Suprapubic skin (tissue), 4 donors: ENCODE measurements around the gene RLF. TPM values are rescaled to one million over a fixed set of nuclear protein-coding genes. Genes with fewer than 3 reads are reported as not detected.

Experiments used
- DNase-seq, 2 donors: peaks; one replicate each; pipeline ENCODE4 v3.0.0-alpha.2; 2019; ENCODE audit warnings: low spot score in 2 of 2
- H3K27ac ChIP-seq: fragments of 200-600 bp; sonication (generic); one replicate; pipeline ENCODE4 v1.5.1; 2019
- H3K27me3 ChIP-seq: fragments of 200-600 bp; sonication (generic); one replicate; pipeline ENCODE4 v1.5.1; 2019
- H3K36me3 ChIP-seq: fragments of 200-600 bp; sonication (generic); one replicate; pipeline ENCODE4 v1.5.1; 2019
- H3K4me1 ChIP-seq: fragments of 200-600 bp; sonication (generic); one replicate; pipeline ENCODE4 v1.5.1; 2019
- H3K4me3 ChIP-seq: fragments of 200-600 bp; sonication (generic); one replicate; pipeline ENCODE4 v1.5.1; 2019; ENCODE audit warnings: mild to moderate bottlenecking
- H3K9me3 ChIP-seq: fragments of 200-600 bp; sonication (generic); one replicate; pipeline ENCODE4 v1.5.1; 2019
- EP300 ChIP-seq: sonication (generic); formaldehyde crosslinking; IDR thresholded peaks from one replicate; pipeline ENCODE4 v1.6.1; 2017; ENCODE audit warnings: antibody characterized with exemption
- POLR2A ChIP-seq, 2 donors: fragments of 450-650 bp; IDR thresholded peaks; one replicate each; pipeline ENCODE4 v1.6.1; 2017; ENCODE audit warnings: antibody characterized with exemption in 2 of 2, mild to moderate bottlenecking in 2 of 2, moderate library complexity in 2 of 2
- POLR2AphosphoS5 ChIP-seq, 3 donors: sonication (generic); formaldehyde crosslinking; IDR thresholded peaks; one replicate each; pipeline ENCODE4 v1.6.1; 2017; ENCODE audit warnings: antibody characterized with exemption in 3 of 3
- WGBS: methylation state at CpG from one replicate; pipeline ENCODE4 v1.1.5; 2018; 5-methylcytosine and 5-hydroxymethylcytosine counted together
- total RNA-seq, 4 donors: library from RNA; depleted of rRNA; stranded (reverse); fragments of >200 nt; gene quantifications; one replicate each; pipeline ENCODE4 v1.1.0, GENCODE V29; 2016
- TF ChIP-seq, protein P1 (sequence below), 2 donors: fragments of 200-600 bp in 1 of 2; fragments of 450-650 bp in 1 of 2; sonication (generic) in 1 of 2; IDR thresholded peaks; one replicate each; pipeline ENCODE4 v1.5.1; 2016 to 2019; ENCODE audit warnings: antibody characterized with exemption in 2 of 2, mild to moderate bottlenecking in 1 of 2, moderate library complexity in 1 of 2

The RLF gene
- total RNA-seq, 4 donors from 2014 or later: 17.3 to 32.9 (median 21.3) TPM

- Histone ChIP-seq H3K4me1 (no peaks in the 10 kb centered on the region), H3K27me3 (no peaks in the 10 kb centered on the region), H3K36me3 (peaks cover 52% of the 10 kb centered on the region), H3K9me3 (no peaks in the 10 kb centered on the region), H3K27ac (no peak overlapping the region), H3K4me3 (no peak overlapping the region)
- TF ChIP-seq POLR2AphosphoS5 (IDR thresholded peaks at IDR 0.05) (no peak), EP300 (no peak), POLR2A (IDR thresholded peaks at IDR 0.05) (no peak)
- TF ChIP-seq, protein P1, sequence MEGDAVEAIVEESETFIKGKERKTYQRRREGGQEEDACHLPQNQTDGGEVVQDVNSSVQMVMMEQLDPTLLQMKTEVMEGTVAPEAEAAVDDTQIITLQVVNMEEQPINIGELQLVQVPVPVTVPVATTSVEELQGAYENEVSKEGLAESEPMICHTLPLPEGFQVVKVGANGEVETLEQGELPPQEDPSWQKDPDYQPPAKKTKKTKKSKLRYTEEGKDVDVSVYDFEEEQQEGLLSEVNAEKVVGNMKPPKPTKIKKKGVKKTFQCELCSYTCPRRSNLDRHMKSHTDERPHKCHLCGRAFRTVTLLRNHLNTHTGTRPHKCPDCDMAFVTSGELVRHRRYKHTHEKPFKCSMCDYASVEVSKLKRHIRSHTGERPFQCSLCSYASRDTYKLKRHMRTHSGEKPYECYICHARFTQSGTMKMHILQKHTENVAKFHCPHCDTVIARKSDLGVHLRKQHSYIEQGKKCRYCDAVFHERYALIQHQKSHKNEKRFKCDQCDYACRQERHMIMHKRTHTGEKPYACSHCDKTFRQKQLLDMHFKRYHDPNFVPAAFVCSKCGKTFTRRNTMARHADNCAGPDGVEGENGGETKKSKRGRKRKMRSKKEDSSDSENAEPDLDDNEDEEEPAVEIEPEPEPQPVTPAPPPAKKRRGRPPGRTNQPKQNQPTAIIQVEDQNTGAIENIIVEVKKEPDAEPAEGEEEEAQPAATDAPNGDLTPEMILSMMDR (IDR thresholded peaks at IDR 0.05): no peak
- no peak for DNase-seq
- 74% methylated on average over 2 of the region's 2 CpGs for WGBS
These were observed 120.7 kb downstream of the RLF start for GRCh38 chr1:40281853-40282252.

Other genes with a start within 250 kb of the RLF start
- gene MFSD2A, start 206.2 kb upstream of the RLF start, total RNA-seq: 100 to 1,000 TPM; 169 to 416 (median 303) TPM
- gene CAP1, start 120.7 kb upstream of the RLF start, total RNA-seq: 100 to 1,000 TPM; 102 to 154 (median 123) TPM
- 10 to 100 TPM; 33.5 to 57.7 (median 42.6) TPM for gene PPT1, start 64.1 kb upstream of the RLF start, total RNA-seq
- gene TMCO2, start 86.5 kb downstream of the RLF start, total RNA-seq: not detected
- 10 to 100 TPM; 30.3 to 42.2 (median 34.9) TPM for gene ZMPSTE24, start 96.8 kb downstream of the RLF start, total RNA-seq
- gene COL9A2, start 155.9 kb downstream of the RLF start, total RNA-seq: 1 to 10 TPM; 3.3 to 5.4 (median 3.6) TPM
- gene SMAP2, start 212.3 kb downstream of the RLF start, total RNA-seq: 10 to 100 TPM; 17.0 to 32.2 (median 28.0) TPM